NOMO-1 (cell line): ENCODE data around the gene BOD1.

ENCODE experiments used
- DNase-seq, 2 experiments: peaks; one replicate each; lab custom pipeline; 2025; ENCODE audit not compliant: unreplicated experiment in 2 of 2; lab: John Stamatoyannopoulos, UW

The BOD1 gene

GRCh38 chr5:173581408-173582215, 34.8 kb downstream of the BOD1 start:
- DNase-seq, result peak; percentile 1 to 16

GRCh38 chr5:173578947-173579615, 37.4 kb downstream of the BOD1 start:
- no peak for DNase-seq

DNA sequence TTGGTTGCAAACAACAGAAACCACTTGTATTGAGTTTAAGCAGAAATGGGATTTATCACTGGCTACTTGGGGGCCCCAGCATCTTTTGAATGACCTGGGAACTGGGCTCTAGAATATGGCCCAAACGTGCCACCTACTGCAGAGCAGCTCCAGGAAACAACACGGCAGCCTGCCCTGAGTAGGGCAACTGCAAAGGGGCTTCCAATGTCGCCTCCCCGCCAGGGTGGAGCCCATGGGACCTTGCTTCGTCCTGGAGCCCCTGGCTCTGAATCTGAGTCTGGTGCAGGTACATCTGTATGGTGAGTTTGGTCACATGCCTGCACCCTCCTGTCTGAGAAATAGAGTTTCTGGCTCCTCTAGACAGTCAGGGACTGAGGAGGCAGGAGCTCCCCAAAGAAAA, 38.6 kb downstream of the BOD1 start:
- DNase-seq, result no peak

GRCh38 chr5:173577166-173577565, 39.3 kb downstream of the BOD1 start:
- DNase-seq, result no peak

GRCh38 chr5:173575985-173576384, 40.5 kb downstream of the BOD1 start:
- no peak for DNase-seq

- no peak for DNase-seq
These were observed 41.5 kb downstream of the BOD1 start for GRCh38 chr5:173574983-173575382.

GRCh38 chr5:173573126-173573960, 43.1 kb downstream of the BOD1 start:
- peak; percentile 10 to 19 for DNase-seq

DNA sequence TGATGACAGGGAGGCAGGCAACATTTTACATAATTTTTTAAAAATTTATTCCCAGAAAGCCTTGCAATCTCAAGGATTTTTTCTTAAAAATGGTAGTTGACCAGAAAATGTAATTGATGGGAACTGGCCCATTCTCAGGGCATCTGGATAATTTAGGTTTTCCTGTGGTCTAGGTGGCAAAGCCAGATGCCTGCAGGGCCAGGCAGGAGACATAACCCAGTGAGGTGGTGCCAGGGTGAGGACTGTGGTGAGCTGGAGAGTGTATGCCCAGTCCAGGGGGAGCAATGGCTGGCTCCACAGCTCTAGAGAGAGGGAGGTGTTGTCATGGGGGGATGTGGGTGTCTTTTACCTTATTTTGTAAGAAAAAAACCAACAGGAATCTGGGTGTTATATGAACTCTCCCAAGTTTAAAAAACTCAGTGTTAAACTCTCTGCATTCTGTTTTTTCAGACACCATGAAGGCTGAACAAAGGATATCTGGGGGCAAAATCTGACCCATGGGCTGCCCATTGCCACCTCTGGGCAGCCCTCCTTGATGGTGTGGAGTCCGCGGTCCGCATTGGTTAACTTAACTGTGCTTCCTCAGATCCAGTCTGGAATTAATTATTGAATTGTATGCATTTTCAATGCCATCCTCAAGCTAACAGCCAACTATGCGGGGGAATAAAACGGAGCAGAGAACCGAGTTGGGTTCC, 43.9 kb downstream of the BOD1 start:
- DNase-seq, result no peak

DNA sequence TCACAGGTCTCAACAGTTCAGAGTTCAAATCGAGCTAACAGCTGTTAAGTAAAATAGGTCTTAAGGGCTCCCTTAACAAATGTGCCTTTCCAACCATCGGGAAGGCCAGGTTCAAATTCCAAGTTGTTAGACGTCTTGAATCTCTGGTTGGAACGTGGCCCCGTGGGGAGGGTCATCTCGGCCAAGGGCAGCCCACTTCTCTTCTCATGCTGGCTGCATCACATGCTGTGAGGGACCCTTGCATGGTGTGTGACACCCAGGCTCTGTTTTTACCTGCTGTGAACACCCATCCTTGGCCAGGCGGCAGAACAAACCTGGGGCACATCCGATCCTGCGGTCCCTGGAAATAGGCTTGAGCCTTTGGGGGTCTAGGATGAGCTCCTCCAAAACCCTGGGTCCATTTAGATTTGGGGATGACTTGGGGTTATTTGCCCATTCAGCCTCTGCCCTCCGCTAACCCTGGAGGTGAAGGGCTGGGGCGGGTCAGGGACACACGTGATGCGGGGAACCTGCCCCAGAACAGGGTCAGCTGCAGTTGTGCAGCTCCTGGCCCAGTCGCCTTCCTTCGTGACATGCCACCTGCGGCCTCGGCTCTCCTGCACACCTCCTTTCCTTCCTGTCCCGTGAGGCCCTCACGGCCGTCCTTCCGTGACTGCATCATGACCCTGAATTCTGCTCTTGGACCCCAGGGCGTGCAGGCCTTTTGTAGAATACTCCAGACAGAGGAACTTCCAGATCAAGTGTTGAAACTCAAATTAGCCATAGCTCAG, 45.9 kb downstream of the BOD1 start:
- DNase-seq, result no peak

- no peak for DNase-seq
These were observed 47.7 kb downstream of the BOD1 start for GRCh38 chr5:173568703-173569102.

DNA sequence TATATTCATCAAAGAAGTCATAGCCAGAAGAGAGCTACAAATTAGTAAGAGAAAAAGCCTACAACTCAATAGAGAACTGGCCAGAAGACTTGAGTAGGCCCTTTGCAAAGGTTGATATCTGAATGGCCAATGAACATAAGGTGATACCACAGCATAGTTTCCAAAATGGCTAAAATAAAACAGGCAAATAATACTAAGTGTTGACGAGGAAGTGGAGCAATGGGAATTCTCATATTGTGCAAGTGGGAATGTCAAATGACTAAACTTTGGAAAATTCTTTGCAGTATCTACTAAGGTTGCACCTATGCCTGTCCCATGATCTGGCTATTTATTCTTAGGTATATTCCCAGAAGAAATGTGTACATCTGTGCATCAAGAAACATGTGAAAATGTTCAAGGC, 48.3 kb downstream of the BOD1 start:
- no peak for DNase-seq

- DNase-seq, result no peak
These were observed 48.9 kb downstream of the BOD1 start for GRCh38 chr5:173567548-173567947.

DNA sequence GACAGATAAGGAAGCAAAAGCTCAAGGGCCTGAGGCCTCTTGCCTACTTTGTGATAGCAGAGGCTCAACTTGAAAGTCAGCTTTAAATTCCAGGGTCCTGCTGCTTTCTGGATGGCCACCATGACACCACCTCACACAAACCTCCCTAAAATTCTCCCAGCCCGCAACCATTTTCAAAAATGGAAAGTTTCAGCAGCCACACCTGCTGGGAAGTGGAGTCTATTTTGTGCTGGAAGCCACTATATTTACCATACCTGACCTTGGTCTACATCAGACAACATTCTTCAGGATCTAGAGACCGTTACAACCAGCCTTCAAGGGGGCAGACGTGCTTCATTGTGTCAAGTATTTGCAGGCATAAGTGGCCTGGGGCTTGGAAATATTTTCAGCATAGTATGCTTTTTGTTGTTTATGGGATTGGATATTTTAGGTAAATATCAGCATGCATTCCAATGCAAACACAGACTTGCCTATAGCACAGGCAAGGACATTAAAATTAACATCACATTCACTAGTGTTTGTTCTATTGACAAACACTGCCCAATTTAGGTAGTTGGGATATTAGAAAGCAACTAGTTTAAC, 50.9 kb downstream of the BOD1 start:
- DNase-seq, result no peak

DNA sequence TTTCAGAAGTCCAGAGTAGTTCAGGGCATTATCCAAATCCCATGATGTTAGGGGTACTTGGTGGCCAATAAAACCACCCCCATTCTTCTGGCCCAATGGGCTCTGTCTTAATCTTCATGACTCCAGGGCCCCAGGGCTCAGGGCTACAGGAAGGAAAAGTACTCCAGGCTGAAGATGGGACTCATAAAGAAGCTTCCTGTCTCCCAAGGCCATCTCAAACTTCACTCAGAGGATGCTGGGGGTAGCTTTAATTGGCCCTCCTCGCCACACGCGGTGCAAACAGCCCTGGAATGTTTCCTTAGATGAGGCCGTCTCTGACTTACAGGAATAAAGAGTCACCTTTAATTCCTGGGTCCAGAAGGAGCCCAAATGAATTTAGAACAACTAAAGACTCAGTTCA, 52.3 kb downstream of the BOD1 start:
- DNase-seq, result no peak

DNA sequence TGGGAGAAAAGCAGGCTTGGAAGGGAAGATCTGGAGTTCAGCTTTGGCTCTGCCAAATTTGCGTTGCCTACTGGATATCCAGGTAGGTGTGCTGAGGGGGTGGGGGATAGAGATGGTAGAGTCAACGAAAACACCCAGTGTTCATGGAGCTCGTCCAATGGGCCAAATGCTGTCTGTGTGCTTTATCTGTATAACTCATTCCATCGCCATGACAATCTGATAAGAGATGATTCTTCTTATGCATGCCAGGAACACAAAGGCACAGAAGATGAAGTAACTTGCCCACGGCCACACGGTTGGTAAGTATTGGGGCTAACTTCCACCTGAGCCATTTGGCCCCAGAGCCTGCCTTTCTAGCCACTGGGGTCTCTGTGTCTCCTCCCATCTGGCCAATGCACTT, 53.2 kb downstream of the BOD1 start:
- no peak for DNase-seq

GRCh38 chr5:173562451-173562850, 54.0 kb downstream of the BOD1 start:
- DNase-seq, result no peak
